SH-SY5Y (cell line): ENCODE results near the gene DEFB132.

Source experiments
- GATA2 ChIP-seq: IDR thresholded peaks from 2 replicates; pipeline ENCODE4 v1.6.1; 2011; ENCODE audit warnings: mild to moderate bottlenecking, low read depth, low read length
- GATA3 ChIP-seq: IDR thresholded peaks from 2 replicates; pipeline ENCODE4 v1.6.1; 2011; ENCODE audit warnings: low read depth, mild to moderate bottlenecking, low read length, moderate library complexity

- TF ChIP-seq GATA2 = peak; percentile 27; the same call in 1 of the 2 replicates
- no peak for TF ChIP-seq GATA3
Measured at GRCh38 chr20:290084-290831, 32.7 kb downstream of the DEFB132 start, which contains the start of gene C20orf96.
